ENCODE results near the gene ATOX1. TPM values are rescaled to one million over a fixed set of nuclear protein-coding genes. Genes with fewer than 3 reads are reported as not detected.

The ATOX1 gene
- total RNA-seq, 3 donors from 2014 or later, result 52.5 to 54.8 (median 53.6) TPM

DNA sequence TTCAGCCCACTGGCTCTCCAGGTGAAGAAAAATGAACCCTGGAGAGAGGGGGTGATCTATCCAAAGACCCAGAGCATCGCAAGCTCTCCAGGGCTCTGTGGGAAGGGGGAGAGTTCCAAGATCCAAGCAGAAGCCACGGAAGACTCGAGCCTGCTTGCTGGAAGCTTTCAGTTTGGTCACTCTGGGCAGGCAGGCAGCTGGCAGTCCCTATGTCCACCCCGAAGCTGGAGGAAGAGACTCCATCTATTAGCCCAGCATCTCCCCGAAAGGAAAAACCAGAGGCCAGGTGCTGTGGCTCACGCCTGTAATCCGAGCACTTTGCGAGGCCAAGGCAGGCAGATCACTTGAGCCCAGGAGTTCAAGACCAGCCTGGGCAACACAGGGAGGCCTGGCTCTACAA, 61.0 kb downstream of the ATOX1 start:
- Histone ChIP-seq H3K4me1 (ENCODE audit: low read depth) (no peaks in the 10 kb centered on the region), H3K36me3 (ENCODE audit: low read depth) (no peaks in the 10 kb centered on the region), H3K4me3 (no peak overlapping the region), H3K9me3 (no peaks in the 10 kb centered on the region)
- intact Hi-C loops (cut with DNase I, micrococcal nuclease), result no loop called here
- DNase-seq (no peak), ATAC-seq (no peak)
- TF ChIP-seq CTCF (IDR thresholded peaks at IDR 0.05), result no peak

GRCh38 chr5:151696470-151697061, 61.9 kb downstream of the ATOX1 start:
- intact Hi-C loops (cut with DNase I, micrococcal nuclease), result no loop called here
- ATAC-seq, result peak; percentile 58
- Histone ChIP-seq H3K9me3 (no peaks in the 10 kb centered on the region), H3K4me3 (no peak overlapping the region), H3K36me3 (ENCODE audit: low read depth) (no peaks in the 10 kb centered on the region), H3K4me1 (ENCODE audit: low read depth) (no peaks in the 10 kb centered on the region)
- TF ChIP-seq CTCF (IDR thresholded peaks at IDR 0.05), result no peak
- DNase-seq, result peak in 1 of 3 donors; percentile 60

GRCh38 chr5:151695464-151695863, 63.0 kb downstream of the ATOX1 start:
- Histone ChIP-seq H3K4me3 (no peak overlapping the region), H3K4me1 (ENCODE audit: low read depth) (no peaks in the 10 kb centered on the region), H3K36me3 (ENCODE audit: low read depth) (no peaks in the 10 kb centered on the region), H3K9me3 (no peaks in the 10 kb centered on the region)
- DNase-seq (no peak), ATAC-seq (no peak)
- intact Hi-C loops (cut with DNase I, micrococcal nuclease), result no loop called here
- no peak for TF ChIP-seq CTCF (IDR thresholded peaks at IDR 0.05)

- no peaks in the 10 kb centered on the region for H3K36me3 ChIP-seq (ENCODE audit: low read depth)
- no peaks in the 10 kb centered on the region for H3K4me1 ChIP-seq (ENCODE audit: low read depth)
- TF ChIP-seq CTCF (IDR thresholded peaks at IDR 0.05), result no peak
- H3K9me3 ChIP-seq, result no peaks in the 10 kb centered on the region
- ATAC-seq (no peak), DNase-seq (no peak)
- no peak overlapping the region for H3K4me3 ChIP-seq
- intact Hi-C loops (cut with DNase I, micrococcal nuclease), result no loop called here
These were observed 64.4 kb downstream of the ATOX1 start for GRCh38 chr5:151694035-151694485.

Other genes with a start within 250 kb of the ATOX1 start
- not detected for gene FAT2, start 167.3 kb downstream of the ATOX1 start, total RNA-seq
- gene SPARC, start 71.7 kb downstream of the ATOX1 start, total RNA-seq, result 100 to 1,000 TPM in 2 of 3 donors, 10 to 100 TPM in 1; 78.0 to 410 (median 227) TPM
- gene G3BP1, start 13.3 kb upstream of the ATOX1 start, total RNA-seq, result 100 to 1,000 TPM; 121 to 132 (median 127) TPM
- not detected for gene GLRA1, start 166.2 kb upstream of the ATOX1 start, total RNA-seq